IMR-90 (cell line): ENCODE results near the gene ASXL3. TPM values are rescaled to one million over a fixed set of nuclear protein-coding genes. Genes with fewer than 3 reads are reported as not detected.

Source experiments
- ATAC-seq: fragments of 200-7000 bp; cut with Tn5 transposase; 2 replicates; pipeline ENCODE4 v1.9.1; 2020; ENCODE audit warnings: low read depth, mild to moderate bottlenecking, moderate library complexity
- BruUV-seq: library from RNA; stranded (reverse); fragments of 400-500 nt; replicated peaks from 2 replicates; lab custom pipeline; 2021; lab: Mats Ljungman, UMichigan
- CTCF ChIA-PET: fragments of 300-600 bp; formaldehyde crosslinking; extraction: SDS; loops from one replicate; lab custom pipeline; 2021; ENCODE audit warnings: antibody characterized with exemption; lab: Yijun Ruan, JAX
- POLR2A ChIA-PET: fragments of 300-600 bp; sonication (Branson Sonifier 250); formaldehyde crosslinking; loops from one replicate; lab custom pipeline; 2022; ENCODE audit warnings: antibody characterized with exemption; ENCODE audit not compliant: unreplicated experiment; lab: Charles Lee
- DNase-seq: peaks from one replicate; pipeline ENCODE4 v3.0.0; 2013
- H2AFZ ChIP-seq: replicated peaks from 2 replicates; pipeline ENCODE3; 2013; ENCODE audit warnings: low read length, mild to moderate bottlenecking; ENCODE audit not compliant: poor library complexity
- H2AK5ac ChIP-seq: 2 replicates; pipeline ENCODE4 v1.6.1; 2013; ENCODE audit warnings: low read depth, low read length, inconsistent platforms
- H2AK9ac ChIP-seq: replicated peaks from 2 replicates; pipeline ENCODE3; 2013; ENCODE audit warnings: mild to moderate bottlenecking, low read depth, low read length, moderate library complexity; ENCODE audit not compliant: poor library complexity
- H2BK120ac ChIP-seq: 2 replicates; pipeline ENCODE4 v1.6.1; 2013; ENCODE audit warnings: low read depth, low read length, inconsistent platforms
- H2BK15ac ChIP-seq: 3 replicates; pipeline ENCODE4 v1.6.1; 2013; ENCODE audit warnings: low read depth, low read length, inconsistent platforms
- H2BK20ac ChIP-seq: 2 replicates; pipeline ENCODE4 v1.6.1; 2013; ENCODE audit warnings: low read depth, mild to moderate bottlenecking, inconsistent platforms, low read length, moderate library complexity
- H2BK5ac ChIP-seq: 2 replicates; pipeline ENCODE4 v1.6.1; 2013; ENCODE audit warnings: mild to moderate bottlenecking, low read depth, low read length, inconsistent platforms; ENCODE audit not compliant: poor library complexity, severe bottlenecking
- H3K14ac ChIP-seq: replicated peaks from 2 replicates; pipeline ENCODE4 v1.6.1; 2013; ENCODE audit warnings: low read depth, low read length, inconsistent platforms
- H3K18ac ChIP-seq: 2 replicates; pipeline ENCODE4 v1.6.1; 2013; ENCODE audit warnings: low read depth, low read length, control low read depth
- H3K23ac ChIP-seq: 2 replicates; pipeline ENCODE4 v1.6.1; 2013; ENCODE audit warnings: low read depth, low read length, inconsistent platforms
- H3K27ac ChIP-seq: 2 replicates; pipeline ENCODE4 v1.5.1; 2013; ENCODE audit warnings: mild to moderate bottlenecking, control low read depth, low read length; ENCODE audit not compliant: insufficient read depth
- H3K27me3 ChIP-seq: 2 replicates; pipeline ENCODE4 v1.6.1; 2013; ENCODE audit warnings: low read length; ENCODE audit not compliant: control insufficient read depth, insufficient read depth
- H3K36me3 ChIP-seq: 2 replicates; pipeline ENCODE4 v1.6.1; 2013; ENCODE audit warnings: low read length, mixed read lengths; ENCODE audit not compliant: control insufficient read depth, insufficient read depth
- H3K4ac ChIP-seq: 2 replicates; pipeline ENCODE4 v1.6.1; 2013; ENCODE audit warnings: low read depth, low read length, inconsistent platforms
- H3K4me1 ChIP-seq: 2 replicates; pipeline ENCODE4 v1.6.1; 2013; ENCODE audit warnings: low read length, mixed read lengths; ENCODE audit not compliant: control insufficient read depth, insufficient read depth
- H3K4me2 ChIP-seq: 2 replicates; pipeline ENCODE4 v1.6.1; 2013; ENCODE audit warnings: low read depth, mild to moderate bottlenecking, control low read depth, low read length, moderate library complexity
- H3K4me3 ChIP-seq: 2 replicates; pipeline ENCODE4 v1.5.1; 2013; ENCODE audit warnings: low read depth, mild to moderate bottlenecking, control low read depth, low read length, moderate library complexity; ENCODE audit not compliant: insufficient read depth
- H3K56ac ChIP-seq: 2 replicates; pipeline ENCODE4 v1.6.1; 2013; ENCODE audit warnings: low read length, inconsistent platforms; ENCODE audit not compliant: insufficient read depth; ENCODE audit errors: extremely low read depth
- H3K79me1 ChIP-seq, 2 experiments: 2 replicates each; pipeline ENCODE4 v1.6.1; 2013; ENCODE audit warnings: low read length in 2 of 2, inconsistent platforms in 1 of 2, low read depth in 1 of 2
- H3K9ac ChIP-seq: 2 replicates; pipeline ENCODE4 v1.6.1; 2013; ENCODE audit warnings: low read depth, low read length, control low read depth
- H3K9me1 ChIP-seq: 2 replicates; pipeline ENCODE4 v1.6.1; 2013; ENCODE audit warnings: low read length, inconsistent platforms; ENCODE audit not compliant: insufficient read depth
- H3K9me3 ChIP-seq: 2 replicates; pipeline ENCODE4 v1.6.1; 2013; ENCODE audit warnings: low read length; ENCODE audit not compliant: control insufficient read depth, insufficient read depth
- H4K20me1 ChIP-seq: 2 replicates; pipeline ENCODE4 v1.6.1; 2013; ENCODE audit warnings: low read length, inconsistent platforms; ENCODE audit not compliant: insufficient read depth
- H4K5ac ChIP-seq: 2 replicates; pipeline ENCODE4 v1.6.1; 2013; ENCODE audit warnings: mild to moderate bottlenecking, low read depth, low read length, control low read depth
- H4K8ac ChIP-seq, 2 experiments: 2 replicates each; pipeline ENCODE4 v1.6.1; 2013; ENCODE audit warnings: low read depth in 2 of 2, low read length in 2 of 2, control low read depth in 1 of 2, inconsistent platforms in 1 of 2
- H4K91ac ChIP-seq: 2 replicates; pipeline ENCODE4 v1.6.1; 2013; ENCODE audit warnings: low read depth, low read length, inconsistent platforms; ENCODE audit not compliant: insufficient read depth
- BHLHE40 ChIP-seq: fragments of 150-350 bp; IDR thresholded peaks from 2 replicates; pipeline ENCODE4 v1.6.1; 2016; ENCODE audit warnings: mild to moderate bottlenecking, low read depth, low read length
- CEBPB ChIP-seq: IDR thresholded peaks from 2 replicates; pipeline ENCODE4 v1.6.1; 2012; ENCODE audit warnings: low read depth, low read length, improper control_type of control experiment
- CHD1 ChIP-seq: IDR thresholded peaks from 2 replicates; pipeline ENCODE4 v1.6.1; 2012; ENCODE audit warnings: low read depth, low read length, improper control_type of control experiment
- CTCF ChIP-seq: conservative IDR thresholded peaks from 2 replicates; pipeline ENCODE4 v1.5.1; 2012; ENCODE audit warnings: mild to moderate bottlenecking, low read depth, low read length, improper control_type of control experiment
- ELK1 ChIP-seq: fragments of 150-350 bp; IDR thresholded peaks from 2 replicates; pipeline ENCODE4 v1.6.1; 2016; ENCODE audit warnings: low read depth, mild to moderate bottlenecking, low read length, moderate library complexity, borderline replicate concordance
- FOS ChIP-seq: fragments of 150-350 bp; IDR thresholded peaks from 2 replicates; pipeline ENCODE4 v1.6.1; 2016; ENCODE audit warnings: low read depth, low read length
- MAFK ChIP-seq: IDR thresholded peaks from 2 replicates; pipeline ENCODE4 v1.6.1; 2012; ENCODE audit warnings: low read depth, low read length, improper control_type of control experiment
- MAZ ChIP-seq: IDR thresholded peaks from 2 replicates; pipeline ENCODE4 v1.6.1; 2012; ENCODE audit warnings: low read depth, mild to moderate bottlenecking, low read length, improper control_type of control experiment, moderate library complexity, borderline replicate concordance
- MXI1 ChIP-seq: IDR thresholded peaks from 2 replicates; pipeline ENCODE4 v1.6.1; 2012; ENCODE audit warnings: low read depth, mild to moderate bottlenecking, low read length, moderate library complexity, borderline replicate concordance
- NFE2L2 ChIP-seq: fragments of 150-350 bp; IDR thresholded peaks from 2 replicates; pipeline ENCODE4 v1.6.1; 2016; ENCODE audit warnings: low read depth, mild to moderate bottlenecking, low read length
- POLR2A ChIP-seq: IDR thresholded peaks from 2 replicates; pipeline ENCODE4 v1.6.1; 2012; ENCODE audit warnings: mild to moderate bottlenecking, low read depth, low read length
- RAD21 ChIP-seq: IDR thresholded peaks from 2 replicates; pipeline ENCODE4 v1.6.1; 2012; ENCODE audit warnings: low read length, improper control_type of control experiment
- RCOR1 ChIP-seq: IDR thresholded peaks from 2 replicates; pipeline ENCODE4 v1.6.1; 2012; ENCODE audit warnings: mild to moderate bottlenecking, low read length, improper control_type of control experiment; ENCODE audit not compliant: insufficient replicate concordance
- RFX5 ChIP-seq: IDR thresholded peaks from 2 replicates; pipeline ENCODE4 v1.8.0; 2012; ENCODE audit warnings: low read depth, mild to moderate bottlenecking, low read length, moderate library complexity
- SMC3 ChIP-seq: fragments of 150-350 bp; IDR thresholded peaks from 2 replicates; pipeline ENCODE4 v1.6.1; 2016; ENCODE audit warnings: low read depth, mild to moderate bottlenecking, antibody characterized with exemption, low read length, moderate library complexity
- USF2 ChIP-seq: fragments of 150-350 bp; IDR thresholded peaks from 2 replicates; pipeline ENCODE4 v1.6.1; 2017; ENCODE audit warnings: mild to moderate bottlenecking, antibody characterized with exemption, low read length, low read depth
- WGBS, 2 experiments: methylation state at CpG; one replicate each; pipeline versions ENCODE4 v1.1.5 to v1.1.7; 2013; ENCODE audit warnings: missing lambda C conversion rate in 2 of 2; ENCODE audit not compliant: insufficient read length in 1 of 2; ENCODE audit errors: extremely low coverage in 2 of 2; 5-methylcytosine and 5-hydroxymethylcytosine counted together
- dilution Hi-C: fragments of 300-500 bp; cut with HindIII; formaldehyde crosslinking; loops from one replicate; pipeline ENCODE4 v1.14.3; 2018; ENCODE audit warnings: low sequenced_read_pairs; ENCODE audit not compliant: unreplicated experiment
- in situ Hi-C: fragments of 300-500 bp; cut with MboI; formaldehyde crosslinking; loops from 3 replicates; pipeline ENCODE4 v1.14.3; 2019; ENCODE audit warnings: low sequenced_read_pairs, inconsistent platforms, mixed read lengths
- intact Hi-C: fragments of 100-400 bp; cut with micrococcal nuclease; formaldehyde crosslinking; loops from 2 replicates; pipeline ENCODE4 v1.10.0; 2022
- polyA plus RNA-seq, 3 experiments: library from polyadenylated mRNA; depleted of rRNA; stranded (reverse); fragments of >200 nt; gene quantifications; 2 replicates each; pipeline ENCODE4 v1.2.3, GENCODE V29; 2012; ENCODE audit warnings: low replicate concordance in 1 of 3
- total RNA-seq: library from RNA; depleted of rRNA; stranded (reverse); fragments of >200 nt; gene quantifications from 2 replicates; pipeline ENCODE4 v1.2.3, GENCODE V29; 2012

The ASXL3 gene
- total and polyA plus RNA-seq, 2 of the 4 experiments (the other 2 are of a cell fraction) = 0.03 to 0.54 TPM

GRCh38 chr18:33567705-33568104, 10.3 kb upstream of the ASXL3 start:
- no TSS peak for BruUV-seq
- ChIA-PET CTCF (no interaction called here), POLR2A (no interaction called here)
- no peak overlapping the region for H2AK5ac ChIP-seq
- H4K91ac ChIP-seq = no peak overlapping the region
- no peaks in the 10 kb centered on the region for H3K9me1 ChIP-seq
- no peak overlapping the region for H2BK5ac ChIP-seq
- ATAC-seq (no peak), DNase-seq (no peak)
- H3K4me3 ChIP-seq = no peak overlapping the region
- H3K27ac ChIP-seq = no peak overlapping the region
- no CpG with 5 or more reads among the region's 1 CpG for WGBS, 2 experiments
- no peak overlapping the region for H2BK15ac ChIP-seq
- H4K5ac ChIP-seq = no peak overlapping the region
- H3K79me1 ChIP-seq = no peaks in the 10 kb centered on the region
- H3K36me3 ChIP-seq = no peaks in the 10 kb centered on the region
- intact Hi-C loops = no loop called here
- H3K9ac ChIP-seq = no peak overlapping the region
- no peak overlapping the region for H2AK9ac ChIP-seq
- TF ChIP-seq RAD21 = no peak
- TF ChIP-seq FOS = no peak
- no peak for TF ChIP-seq CTCF
- no peak for TF ChIP-seq CHD1
- no peak for TF ChIP-seq USF2
- no peak for TF ChIP-seq RCOR1
- TF ChIP-seq CEBPB = no peak
- TF ChIP-seq MXI1 = no peak
- TF ChIP-seq BHLHE40 = no peak
- no peak for TF ChIP-seq MAFK
- no peak for TF ChIP-seq MAZ
- no peak for TF ChIP-seq SMC3
- TF ChIP-seq POLR2A = no peak
- TF ChIP-seq ELK1 = no peak
- no peak for TF ChIP-seq NFE2L2
- no peak for TF ChIP-seq RFX5
- H3K4ac ChIP-seq = no peak overlapping the region
- no peak overlapping the region for H3K14ac ChIP-seq
- no peak overlapping the region for H3K23ac ChIP-seq
- no peak overlapping the region for H2BK20ac ChIP-seq
- no peaks in the 10 kb centered on the region for H3K27me3 ChIP-seq
- no peaks in the 10 kb centered on the region for H4K20me1 ChIP-seq
- H3K18ac ChIP-seq = no peak overlapping the region
- no peak overlapping the region for H2AFZ ChIP-seq
- H4K8ac ChIP-seq = no peak overlapping the region
- dilution Hi-C loops = no loop called here
- H3K56ac ChIP-seq = no peak overlapping the region
- in situ Hi-C loops = no loop called here
- no peak overlapping the region for H2BK120ac ChIP-seq
- H3K4me1 ChIP-seq = no peaks in the 10 kb centered on the region
- H3K4me2 ChIP-seq = no peak overlapping the region
- no peaks in the 10 kb centered on the region for H3K9me3 ChIP-seq
